ENCODE results near the gene COLGALT1. TPM values are rescaled to one million over a fixed set of nuclear protein-coding genes. Genes with fewer than 3 reads are reported as not detected.

COLGALT1 gene
- total RNA-seq, 2 experiments from 2014 or later: 74.6 to 75.0 TPM

- Mint-ChIP-seq H3K27me3 (ENCODE audit: low read depth) (no peaks in the 10 kb centered on the region), H3K27ac (no peak overlapping the region), H3K9me3 (ENCODE audit: insufficient read depth) (peaks cover 12% of the 10 kb centered on the region), H3K36me3 (ENCODE audit: low read depth) (peaks cover 56% of the 10 kb centered on the region), H3K4me3 (no peak overlapping the region), H3K4me1 (ENCODE audit: low read depth) (peaks cover 34% of the 10 kb centered on the region)
- ATAC-seq: no peak
- no peak for DNase-seq
- POLR2A ChIA-PET: interaction anchor here (4.4 kb wide), 1 partner anchor 9 kb away, joined by 36 read pairs; the partner anchor contains the start of gene PGLS
- CTCF ChIA-PET: interaction anchor here (3.0 kb wide), 1 partner anchor 10 kb away, joined by 13 read pairs; the partner anchor contains the start of gene PGLS
Measured at GRCh38 chr19:17520865-17521264, 34.6 kb upstream of the COLGALT1 start.

- POLR2A ChIA-PET: interaction anchor here (0.6 to 4.4 kb wide), 9 partner anchors 9 to 116 kb away, joined by 3 to 36 read pairs (median 3); partner anchors contain the start of genes MVB12A and PGLS
- Mint-ChIP-seq H3K4me1 (ENCODE audit: low read depth) (peaks cover 49% of the 10 kb centered on the region), H3K27me3 (ENCODE audit: low read depth) (no peaks in the 10 kb centered on the region), H3K4me3 (peak overlapping the region; percentile 63), H3K36me3 (ENCODE audit: low read depth) (peaks cover 35% of the 10 kb centered on the region), H3K27ac (peak overlapping the region; percentile 92), H3K9me3 (ENCODE audit: insufficient read depth) (no peaks in the 10 kb centered on the region)
- DNase-seq (peak; percentile 89), ATAC-seq (peak; percentile 89)
- CTCF ChIA-PET: interaction anchor here (0.7 to 4.0 kb wide), 12 partner anchors 12 to 336 kb away, joined by 3 to 40 read pairs (median 4); partner anchors contain the start of genes MVB12A, PGLS and RPL18A
Measured at GRCh38 chr19:17522988-17523872, 32.2 kb upstream of the COLGALT1 start.

- ATAC-seq: no peak
- Mint-ChIP-seq H3K4me3 (no peak overlapping the region), H3K36me3 (ENCODE audit: low read depth) (peaks cover 27% of the 10 kb centered on the region), H3K27ac (peak overlapping the region; percentile 92), H3K27me3 (ENCODE audit: low read depth) (peaks cover 7% of the 10 kb centered on the region), H3K4me1 (ENCODE audit: low read depth) (peaks cover 55% of the 10 kb centered on the region), H3K9me3 (ENCODE audit: insufficient read depth) (peaks cover 4% of the 10 kb centered on the region)
- POLR2A ChIA-PET: interaction anchor here (1.4 to 1.5 kb wide), 2 partner anchors 32 to 105 kb away, joined by 4 to 7 read pairs; partner anchors contain the start of gene MVB12A
- CTCF ChIA-PET: interaction anchor here (4.0 kb wide), 1 partner anchor 29 kb away, joined by 40 read pairs; no protein-coding TSS in a partner anchor
- no peak for DNase-seq
Measured at GRCh38 chr19:17524651-17525050, 30.8 kb upstream of the COLGALT1 start.

DNA sequence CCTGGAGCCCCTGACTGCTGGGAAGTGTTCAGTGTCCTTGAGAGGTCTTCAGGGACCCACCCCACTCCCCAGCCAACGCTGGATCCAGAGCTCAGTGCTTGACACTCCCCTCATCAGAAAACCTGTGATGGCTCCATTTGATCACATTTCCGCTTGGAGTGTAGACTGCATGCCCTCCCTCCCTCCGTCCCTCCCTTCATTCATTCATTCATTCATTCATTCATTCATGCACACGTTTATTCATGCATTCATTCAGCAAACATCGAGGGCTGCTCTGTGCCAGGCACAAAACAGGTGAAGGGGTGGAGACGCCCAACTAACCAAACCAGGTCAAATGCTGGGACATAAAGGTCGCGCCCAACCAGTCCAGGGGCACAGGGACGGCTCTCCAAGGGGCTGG lies 30.3 kb upstream of the COLGALT1 start:
- peaks cover 23% of the 10 kb centered on the region for H3K36me3 Mint-ChIP-seq (ENCODE audit: low read depth)
- H3K27me3 Mint-ChIP-seq (ENCODE audit: low read depth): peaks cover 7% of the 10 kb centered on the region
- no peak overlapping the region for H3K4me3 Mint-ChIP-seq
- peaks cover 4% of the 10 kb centered on the region for H3K9me3 Mint-ChIP-seq (ENCODE audit: insufficient read depth)
- ATAC-seq (no peak), DNase-seq (no peak)
- POLR2A ChIA-PET: no interaction called here
- H3K27ac Mint-ChIP-seq: peak overlapping the region; percentile 92
- peaks cover 57% of the 10 kb centered on the region for H3K4me1 Mint-ChIP-seq (ENCODE audit: low read depth)
- CTCF ChIA-PET: interaction anchor here (4.0 kb wide), 1 partner anchor 29 kb away, joined by 40 read pairs; no protein-coding TSS in a partner anchor

- ATAC-seq (no peak), DNase-seq (no peak)
- peaks cover 18% of the 10 kb centered on the region for H3K36me3 Mint-ChIP-seq (ENCODE audit: low read depth)
- peaks cover 7% of the 10 kb centered on the region for H3K27me3 Mint-ChIP-seq (ENCODE audit: low read depth)
- ChIA-PET POLR2A (no interaction called here), CTCF (no interaction called here)
- H3K9me3 Mint-ChIP-seq (ENCODE audit: insufficient read depth): peaks cover 4% of the 10 kb centered on the region
- H3K4me1 Mint-ChIP-seq (ENCODE audit: low read depth): peaks cover 57% of the 10 kb centered on the region
- H3K4me3 Mint-ChIP-seq: no peak overlapping the region
- no peak overlapping the region for H3K27ac Mint-ChIP-seq
Measured at GRCh38 chr19:17526922-17527321, 28.5 kb upstream of the COLGALT1 start.

DNA sequence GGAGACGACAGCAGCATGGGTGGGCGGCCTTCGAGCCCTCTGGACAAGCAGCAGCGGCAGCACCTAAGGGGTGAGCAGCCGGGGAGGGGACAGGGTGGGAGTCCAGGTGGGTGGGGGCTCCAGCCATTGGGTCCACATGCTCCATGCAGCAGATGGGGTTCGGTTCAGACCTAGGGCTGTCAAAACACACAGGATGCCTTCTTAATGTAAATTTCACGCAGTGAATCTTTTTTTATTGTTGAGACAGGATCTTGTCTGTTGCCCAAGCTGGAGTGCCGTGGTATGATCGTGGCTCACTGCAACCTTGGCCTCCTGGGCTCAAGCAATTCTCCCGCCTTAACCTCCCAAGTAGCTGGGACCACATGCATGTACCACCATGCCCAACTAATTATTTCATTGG lies 28.1 kb upstream of the COLGALT1 start:
- Mint-ChIP-seq H3K36me3 (ENCODE audit: low read depth) (peaks cover 16% of the 10 kb centered on the region), H3K27ac (no peak overlapping the region), H3K27me3 (ENCODE audit: low read depth) (peaks cover 7% of the 10 kb centered on the region), H3K4me1 (ENCODE audit: low read depth) (peaks cover 57% of the 10 kb centered on the region), H3K9me3 (ENCODE audit: insufficient read depth) (peaks cover 4% of the 10 kb centered on the region), H3K4me3 (no peak overlapping the region)
- ChIA-PET CTCF (no interaction called here), POLR2A (no interaction called here)
- ATAC-seq (no peak), DNase-seq (no peak)

GRCh38 chr19:17528610-17529009 lies 26.8 kb upstream of the COLGALT1 start:
- ATAC-seq (no peak), DNase-seq (no peak)
- H3K4me1 Mint-ChIP-seq (ENCODE audit: low read depth): peaks cover 44% of the 10 kb centered on the region
- H3K4me3 Mint-ChIP-seq: no peak overlapping the region
- H3K36me3 Mint-ChIP-seq (ENCODE audit: low read depth): peaks cover 8% of the 10 kb centered on the region
- H3K27me3 Mint-ChIP-seq (ENCODE audit: low read depth): peaks cover 7% of the 10 kb centered on the region
- H3K27ac Mint-ChIP-seq: no peak overlapping the region
- POLR2A ChIA-PET: no interaction called here
- CTCF ChIA-PET: interaction anchor here (1.0 to 1.6 kb wide), 4 partner anchors 18 to 202 kb away, joined by 3 to 6 read pairs (median 4); partner anchors contain the start of gene PGLS
- peaks cover 4% of the 10 kb centered on the region for H3K9me3 Mint-ChIP-seq (ENCODE audit: insufficient read depth)

DNA sequence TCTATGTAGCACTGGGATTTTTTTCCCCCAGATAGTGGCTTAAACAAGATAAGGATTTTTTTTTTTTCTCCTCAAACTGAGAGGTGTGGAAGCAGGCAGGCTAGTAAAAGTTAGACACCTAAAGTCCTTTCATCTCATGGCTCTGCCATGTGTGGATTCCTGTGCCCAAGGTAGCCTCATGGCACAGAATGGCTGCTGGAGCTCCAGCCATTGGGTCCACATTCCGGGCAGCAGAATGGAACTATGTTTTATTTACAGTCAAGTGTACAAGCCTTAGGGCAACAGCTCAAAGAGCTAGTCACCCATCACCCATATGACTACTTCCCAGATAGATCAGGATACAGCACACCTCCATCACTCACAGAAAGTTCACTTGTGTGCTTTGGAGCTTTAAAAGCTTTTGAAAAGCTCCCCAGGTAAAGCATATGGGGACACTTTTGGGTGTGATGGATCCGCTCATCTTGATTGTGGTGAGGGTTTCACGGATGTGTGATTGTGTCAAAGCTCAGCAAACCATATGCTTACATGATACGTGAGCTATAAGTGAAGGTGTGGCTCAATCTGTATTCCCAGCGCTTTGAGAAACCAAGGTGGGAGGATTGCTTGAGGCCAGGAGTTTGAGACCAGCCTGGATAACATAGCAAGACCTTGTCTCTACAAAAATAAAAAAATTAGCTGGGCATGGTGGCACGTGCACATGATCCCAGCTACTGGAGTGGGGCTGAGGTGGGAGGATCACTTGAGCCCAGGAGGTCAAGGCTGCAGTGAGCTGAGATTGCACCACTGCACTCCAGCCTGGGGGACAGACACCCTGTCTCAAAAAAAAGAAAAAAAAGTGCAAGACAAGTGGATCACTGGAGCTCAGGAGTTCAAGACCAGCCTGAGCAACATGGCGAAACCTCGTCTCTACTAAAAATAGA lies 25.9 kb upstream of the COLGALT1 start:
- no peak for DNase-seq
- ATAC-seq: no peak
- peaks cover 7% of the 10 kb centered on the region for H3K27me3 Mint-ChIP-seq (ENCODE audit: low read depth)
- H3K9me3 Mint-ChIP-seq (ENCODE audit: insufficient read depth): peaks cover 4% of the 10 kb centered on the region
- ChIA-PET POLR2A (interaction anchor here (0.6 to 1.6 kb wide), 3 partner anchors 18 to 1160 kb away, joined by 3 to 5 read pairs (median 3); partner anchors contain the start of gene PGLS), CTCF (interaction anchor here (0.8 to 1.6 kb wide), 8 partner anchors 10 to 201 kb away, joined by 3 to 6 read pairs (median 4); partner anchors contain the start of genes MVB12A and PGLS)
- H3K4me3 Mint-ChIP-seq: no peak overlapping the region
- peaks cover 36% of the 10 kb centered on the region for H3K4me1 Mint-ChIP-seq (ENCODE audit: low read depth)
- peak overlapping the region; percentile 30 for H3K27ac Mint-ChIP-seq
- H3K36me3 Mint-ChIP-seq (ENCODE audit: low read depth): peaks cover 4% of the 10 kb centered on the region

DNA sequence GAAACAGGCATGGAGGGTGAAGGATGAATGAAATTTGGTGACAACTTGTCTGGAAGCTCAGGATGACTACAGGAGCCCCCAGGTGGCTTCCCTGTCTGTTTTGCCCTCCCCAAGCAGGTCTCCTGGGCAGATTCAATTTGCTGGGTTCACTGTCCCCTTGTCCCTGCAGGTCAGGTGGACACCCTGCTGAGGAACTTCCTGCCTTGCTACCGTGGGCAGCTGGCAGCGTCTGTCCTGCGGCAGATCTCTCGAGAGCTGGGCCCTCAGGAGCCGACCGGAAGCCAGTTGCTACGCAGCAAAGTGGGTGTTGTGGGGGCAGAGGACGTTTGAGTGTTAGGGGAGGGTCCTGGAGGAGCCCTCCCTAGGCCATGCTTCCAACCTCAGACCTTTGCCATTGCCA lies 24.9 kb upstream of the COLGALT1 start:
- peaks cover 26% of the 10 kb centered on the region for H3K4me1 Mint-ChIP-seq (ENCODE audit: low read depth)
- no peak overlapping the region for H3K4me3 Mint-ChIP-seq
- peaks cover 7% of the 10 kb centered on the region for H3K27me3 Mint-ChIP-seq (ENCODE audit: low read depth)
- peaks cover 4% of the 10 kb centered on the region for H3K9me3 Mint-ChIP-seq (ENCODE audit: insufficient read depth)
- ChIA-PET POLR2A (interaction anchor here (0.6 to 1.6 kb wide), 2 partner anchors 19 to 318 kb away, joined by 3 to 5 read pairs; partner anchors contain the start of gene PGLS), CTCF (interaction anchor here (0.8 to 1.2 kb wide), 3 partner anchors 34 to 111 kb away, joined by 3 to 6 read pairs (median 4); partner anchors contain the start of gene MVB12A)
- ATAC-seq (peak; percentile 21), DNase-seq (no peak)
- H3K36me3 Mint-ChIP-seq (ENCODE audit: low read depth): no peaks in the 10 kb centered on the region
- H3K27ac Mint-ChIP-seq: no peak overlapping the region

DNA sequence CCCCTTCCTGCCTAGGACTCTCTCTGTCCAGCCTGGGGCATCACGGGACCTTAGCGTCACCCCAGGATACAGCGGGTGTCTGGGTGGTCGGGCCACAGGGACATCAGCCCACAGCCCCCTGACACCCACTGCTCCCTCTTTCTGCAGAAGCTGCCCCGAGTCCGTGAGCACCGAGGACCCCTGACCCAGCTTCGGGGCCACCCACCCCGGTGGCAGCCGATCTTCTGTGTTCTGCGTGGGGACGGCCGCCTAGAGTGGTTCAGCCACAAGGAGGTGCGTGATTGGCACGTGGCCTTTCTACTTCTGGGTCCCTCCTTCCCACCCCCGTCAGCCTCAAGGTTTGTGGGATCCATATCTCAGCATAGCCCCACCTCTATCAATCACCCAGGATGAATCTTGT lies 23.3 kb upstream of the COLGALT1 start:
- Mint-ChIP-seq H3K4me3 (no peak overlapping the region), H3K9me3 (ENCODE audit: insufficient read depth) (peaks cover 4% of the 10 kb centered on the region), H3K4me1 (ENCODE audit: low read depth) (peaks cover 13% of the 10 kb centered on the region), H3K36me3 (ENCODE audit: low read depth) (no peaks in the 10 kb centered on the region), H3K27me3 (ENCODE audit: low read depth) (peaks cover 7% of the 10 kb centered on the region), H3K27ac (no peak overlapping the region)
- no peak for ATAC-seq
- CTCF ChIA-PET: no interaction called here
- DNase-seq: no peak
- POLR2A ChIA-PET: no interaction called here

DNA sequence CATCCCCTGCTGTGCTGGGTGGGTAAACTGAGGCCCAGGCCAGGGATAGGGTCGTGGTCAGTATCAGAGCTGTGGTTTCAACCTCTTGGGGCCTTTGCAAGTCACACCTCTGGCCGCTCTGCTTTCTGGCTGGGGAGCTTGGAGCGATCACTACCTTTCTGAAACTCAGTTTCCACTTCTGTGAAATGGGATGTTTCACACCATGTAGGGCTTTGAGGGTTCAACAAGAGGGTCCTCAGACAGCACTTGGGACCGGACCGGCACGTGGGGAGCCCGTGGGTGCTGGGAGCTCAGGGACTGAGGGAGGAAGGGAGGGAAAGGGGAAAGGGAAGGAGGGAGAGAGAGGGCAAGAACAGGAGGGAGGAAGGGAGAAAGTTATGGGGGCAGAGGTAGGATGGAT lies 22.9 kb upstream of the COLGALT1 start:
- peaks cover 8% of the 10 kb centered on the region for H3K4me1 Mint-ChIP-seq (ENCODE audit: low read depth)
- DNase-seq: no peak
- CTCF ChIA-PET: no interaction called here
- no peak for ATAC-seq
- no peak overlapping the region for H3K27ac Mint-ChIP-seq
- H3K36me3 Mint-ChIP-seq (ENCODE audit: low read depth): no peaks in the 10 kb centered on the region
- no peak overlapping the region for H3K4me3 Mint-ChIP-seq
- peaks cover 4% of the 10 kb centered on the region for H3K9me3 Mint-ChIP-seq (ENCODE audit: insufficient read depth)
- POLR2A ChIA-PET: no interaction called here
- H3K27me3 Mint-ChIP-seq (ENCODE audit: low read depth): peaks cover 7% of the 10 kb centered on the region

Measured in activated CD8-positive, alpha-beta T cell treated with anti-CD3 and anti-CD28 coated beads, Interleukin-2, amount 10 ng/mL, durations not matched to agents 7 days and 5 days (primary cell).